Measurements from ENCODE around the gene AFMID. TPM values are rescaled to one million over a fixed set of nuclear protein-coding genes. Genes with fewer than 3 reads are reported as not detected.
"Not testable (repeated sequence)": the region's sequence is repeated elsewhere in the genome, so short reads cannot be mapped to it uniquely, and the experiment has no call there.

Gene AFMID
- 10 to 100 TPM in 1 of 4 donors, 1 to 10 TPM in 3; 6.1 to 11.4 (median 7.6) TPM for total RNA-seq
- 10 to 100 TPM; 21.0 to 32.9 (median 28.2) TPM for polyA plus RNA-seq

GRCh38 chr17:78186692-78187595 is at the start of gene AFMID, which contains the start of gene TK1:
TSS of gene AFMID (plus strand) at chr17:78187362. CDS start at chr17:78187371, 9 bp downstream.
TSS of gene TK1 (minus strand) at chr17:78187052. CDS start at chr17:78186994, 58 bp downstream.
- Histone ChIP-seq H3K4me3 (peak within 1 kb of the TSS; percentile 23 to 51 (median 46)), H3K36me3 (peaks cover 0 to 5% (median 0%) of the 10 kb centered on the region in 4 donors), H3K27me3 (no peaks in the 10 kb centered on the region), H3K9me3 (no peaks in the 10 kb centered on the region), H3K27ac (peak within 1 kb of the TSS; percentile 35 to 82 (median 62)), H3K4me1 (peaks cover 0 to 40% (median 28%) of the 10 kb centered on the region in 4 donors)
- TF ChIP-seq POLR2AphosphoS5 (IDR thresholded peaks at IDR 0.05) (peak in 3 of 4 donors; percentile 32 to 66 (median 49)), POLR2A (IDR thresholded peaks at IDR 0.05) (peak in 1 of 2 donors; percentile 20), EP300 (IDR thresholded peaks at IDR 0.05) (no peak), CTCF (IDR thresholded peaks at IDR 0.05) (peak; percentile 63 to 87 (median 71))
- 2 to 5% methylated on average over 57 of the region's 57 CpGs for WGBS, 2 donors
- peak; percentile 97 for DNase-seq
- intact Hi-C loops (cut with DNase I), result no loop called here

- H3K4me1 ChIP-seq, result peaks cover 0 to 13% (median 9%) of the 10 kb centered on the region in 4 donors
- TF ChIP-seq POLR2AphosphoS5 (IDR thresholded peaks at IDR 0.05) (no peak), CTCF (IDR thresholded peaks at IDR 0.05) (no peak), POLR2A (IDR thresholded peaks at IDR 0.05) (no peak), EP300 (IDR thresholded peaks at IDR 0.05) (no peak)
- H3K27me3 ChIP-seq, result peaks cover 0 to 36% (median 23%) of the 10 kb centered on the region in 3 donors
- no peak overlapping the region for H3K27ac ChIP-seq
- no peak for DNase-seq
- H3K9me3 ChIP-seq, result no peaks in the 10 kb centered on the region
- no peak overlapping the region for H3K4me3 ChIP-seq
- 52 to 60% methylated on average over 26 of the region's 26 CpGs for WGBS, 2 donors
- intact Hi-C loops (cut with DNase I), result no loop called here
- no peaks in the 10 kb centered on the region for H3K36me3 ChIP-seq
These were observed 49.6 kb upstream of the AFMID start for GRCh38 chr17:78137392-78138203.

GRCh38 chr17:78138204-78139060 is 48.7 kb upstream of the AFMID start:
- no peak overlapping the region for H3K27ac ChIP-seq
- H3K36me3 ChIP-seq, result no peaks in the 10 kb centered on the region
- no peak for TF ChIP-seq EP300 (IDR thresholded peaks at IDR 0.05)
- no peak for TF ChIP-seq POLR2A (IDR thresholded peaks at IDR 0.05)
- TF ChIP-seq POLR2AphosphoS5 (IDR thresholded peaks at IDR 0.05), result no peak
- TF ChIP-seq CTCF (IDR thresholded peaks at IDR 0.05), result no peak
- 84 to 86% methylated on average over 17 of the region's 17 CpGs for WGBS, 2 donors
- peaks cover 0 to 33% (median 23%) of the 10 kb centered on the region in 3 donors for H3K27me3 ChIP-seq
- no peak overlapping the region for H3K4me3 ChIP-seq
- peaks cover 0 to 13% (median 10%) of the 10 kb centered on the region in 4 donors for H3K4me1 ChIP-seq
- intact Hi-C loops (cut with DNase I), result no loop called here
- no peak for DNase-seq
- H3K9me3 ChIP-seq, result no peaks in the 10 kb centered on the region

- H3K36me3 ChIP-seq; intact Hi-C loops (cut with DNase I); DNase-seq; H3K4me3 ChIP-seq; H3K9me3 ChIP-seq: not testable (repeated sequence)
- H3K27ac ChIP-seq, result peak overlapping the region in 1 of 4 donors; percentile 20
- 58 to 84% methylated on average over 12 of the region's 12 CpGs for WGBS, 2 donors
- H3K27me3 ChIP-seq, result peaks cover 0 to 27% (median 12%) of the 10 kb centered on the region in 3 donors
- peaks cover 0 to 27% (median 23%) of the 10 kb centered on the region in 4 donors for H3K4me1 ChIP-seq
These were observed 47.3 kb upstream of the AFMID start for GRCh38 chr17:78139861-78140168.
